GM19372 (cell line): ENCODE data around the gene SDHA.
"Not testable (repeated sequence)": the region's sequence is repeated elsewhere in the genome, so short reads cannot be mapped to it uniquely, and the experiment has no call there.

Source experiments
- ATAC-seq: cut with Tn5 transposase; IDR thresholded peaks from one replicate; pipeline ENCODE4 v1.9.1; 2021; ENCODE audit warnings: mild to moderate bottlenecking, low read depth, moderate library complexity; ENCODE audit not compliant: unreplicated experiment

SDHA gene

GRCh38 chr5:218457-219291 is 554 bp downstream of the SDHA start:
- ATAC-seq, result peak; percentile 33

DNA sequence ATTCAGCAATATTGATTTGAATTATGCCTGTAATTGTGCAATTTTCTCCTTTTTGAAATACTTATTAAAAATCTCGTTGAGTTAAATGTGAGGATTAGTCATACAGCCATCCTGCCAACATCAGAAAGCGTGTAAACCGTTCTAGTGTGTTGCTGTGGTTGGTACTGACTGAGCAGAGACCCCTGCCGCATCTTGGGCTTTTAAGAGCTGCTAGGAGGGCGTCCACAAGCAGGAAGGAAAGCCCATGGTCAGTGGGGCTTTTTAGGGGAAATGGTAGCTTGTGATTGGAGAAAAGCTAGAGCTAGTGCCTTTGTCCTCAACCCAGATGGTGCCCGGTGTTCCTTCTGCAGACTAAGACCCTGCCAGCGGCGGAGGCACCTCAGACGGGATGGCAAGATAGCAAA is 1.3 kb downstream of the SDHA start:
- no peak for ATAC-seq

- no peak for ATAC-seq
These were observed 1.9 kb downstream of the SDHA start for GRCh38 chr5:219991-220390.

GRCh38 chr5:222951-223715 is 5.0 kb downstream of the SDHA start:
- not testable (repeated sequence) for ATAC-seq

DNA sequence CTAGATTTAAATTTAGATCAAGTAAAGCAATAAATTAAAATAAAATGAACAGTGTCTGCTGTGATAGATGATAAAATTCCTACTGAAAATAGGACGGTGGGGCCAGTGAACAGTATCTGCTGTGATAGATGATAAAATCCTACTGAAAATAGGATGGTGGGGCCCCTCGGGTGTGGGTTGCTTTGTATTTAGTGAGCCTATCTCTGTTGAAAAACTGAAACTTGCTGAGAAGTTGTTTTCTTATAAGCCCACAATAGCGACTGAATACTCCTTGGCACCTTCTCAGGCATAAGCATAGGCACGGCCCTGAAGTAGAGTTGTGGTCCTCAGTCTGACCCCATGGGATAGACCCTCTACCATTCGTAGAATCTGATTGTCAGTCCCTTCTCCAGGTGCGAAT is 5.7 kb downstream of the SDHA start:
- no peak for ATAC-seq

DNA sequence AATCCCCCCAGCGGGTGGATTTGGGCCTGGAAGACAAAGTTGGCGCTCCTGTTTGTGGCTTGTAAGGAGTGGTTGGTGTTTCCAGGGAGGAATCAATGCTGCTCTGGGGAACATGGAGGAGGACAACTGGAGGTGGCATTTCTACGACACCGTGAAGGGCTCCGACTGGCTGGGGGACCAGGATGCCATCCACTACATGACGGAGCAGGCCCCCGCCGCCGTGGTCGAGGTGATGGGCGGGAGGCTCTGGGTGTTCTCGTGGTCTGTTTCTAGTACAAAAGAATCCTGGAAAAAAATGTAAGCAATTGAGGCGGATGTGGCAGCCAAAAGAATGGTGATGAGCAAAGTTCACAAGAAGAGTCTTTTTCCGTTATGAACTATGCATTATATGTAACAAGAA is 7.2 kb downstream of the SDHA start:
- ATAC-seq, result no peak

DNA sequence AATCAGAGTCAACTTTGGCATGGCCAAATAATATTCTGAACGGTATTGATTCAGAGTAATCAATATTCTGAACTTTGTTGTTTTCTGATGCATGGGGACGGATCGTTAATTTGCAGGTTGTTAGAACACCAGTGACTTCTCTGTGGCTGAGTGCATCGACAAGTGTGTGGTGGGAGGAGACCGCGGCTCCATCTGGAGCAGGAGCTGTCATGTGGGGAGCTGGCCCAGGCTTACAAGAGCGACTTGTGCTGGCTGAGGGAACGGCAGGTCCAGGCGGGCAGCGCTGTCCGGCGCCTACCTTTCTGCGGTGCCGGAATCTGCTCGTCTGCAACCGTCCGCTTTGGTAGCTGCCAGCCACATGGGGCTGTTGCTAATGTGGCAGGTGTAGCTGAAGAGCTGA is 9.3 kb downstream of the SDHA start:
- not testable (repeated sequence) for ATAC-seq

DNA sequence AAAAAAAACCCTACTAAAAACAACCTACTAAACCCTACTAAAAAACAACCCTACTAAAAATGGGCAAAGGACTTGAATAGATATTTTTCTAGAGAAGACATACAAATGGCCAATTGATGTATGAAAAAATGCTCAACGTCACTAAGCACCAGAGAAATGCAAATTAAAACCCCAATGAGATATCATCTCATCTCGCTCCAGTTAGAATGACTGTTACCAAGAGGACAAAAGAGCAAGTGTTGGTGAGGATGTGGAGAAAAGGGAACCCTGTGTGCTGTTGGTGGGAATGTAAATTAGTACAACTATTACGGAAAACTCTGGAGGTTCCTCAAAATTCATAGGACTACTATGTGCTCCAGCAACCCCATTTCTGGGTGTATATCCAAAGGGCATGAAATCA is 10.8 kb downstream of the SDHA start:
- ATAC-seq, result no peak

GRCh38 chr5:230711-231110 is 12.6 kb downstream of the SDHA start:
- ATAC-seq, result no peak

GRCh38 chr5:231661-232060 is 13.5 kb downstream of the SDHA start:
- ATAC-seq, result no peak

DNA sequence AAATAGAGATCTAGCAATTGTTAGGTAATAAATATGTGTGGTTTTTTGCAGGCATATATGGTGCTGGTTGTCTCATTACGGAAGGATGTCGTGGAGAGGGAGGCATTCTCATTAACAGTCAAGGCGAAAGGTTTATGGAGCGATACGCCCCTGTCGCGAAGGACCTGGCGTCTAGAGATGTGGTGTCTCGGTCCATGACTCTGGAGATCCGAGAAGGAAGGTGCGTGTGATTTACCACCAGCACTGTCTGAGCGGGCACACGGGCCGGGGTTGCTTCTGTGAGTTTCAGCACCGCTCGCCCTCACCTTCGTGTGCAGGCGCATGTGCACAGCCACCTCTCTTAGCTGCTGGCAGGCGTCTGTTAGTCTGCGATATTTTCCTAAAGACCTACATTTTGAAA is 15.3 kb downstream of the SDHA start:
- ATAC-seq, result not testable (repeated sequence)

- ATAC-seq, result no peak
These were observed 16.3 kb downstream of the SDHA start for GRCh38 chr5:234450-234849.

DNA sequence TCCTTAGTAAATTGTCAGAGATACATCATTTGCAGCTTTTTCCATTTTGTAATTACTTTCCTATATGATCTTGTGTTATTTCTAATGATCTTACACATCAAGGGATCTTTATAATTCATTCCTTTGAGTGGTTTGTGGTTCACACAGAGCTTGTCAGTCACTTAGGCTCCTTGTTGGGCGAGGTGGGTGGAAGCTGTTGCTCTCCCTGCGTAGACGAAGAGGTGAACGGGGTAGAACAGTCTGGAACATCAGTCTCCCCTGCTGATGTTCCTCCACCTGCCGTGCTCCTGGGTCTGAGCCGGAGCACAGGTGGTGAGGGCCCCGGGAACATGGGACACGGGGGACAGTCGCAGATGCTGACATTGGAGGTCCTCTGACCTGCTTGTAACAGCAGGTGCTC is 17.4 kb downstream of the SDHA start:
- ATAC-seq, result not testable (repeated sequence)

- ATAC-seq, result not testable (repeated sequence)
These were observed 19.8 kb downstream of the SDHA start for GRCh38 chr5:237931-238330.

GRCh38 chr5:240550-240949 is 22.4 kb downstream of the SDHA start:
- not testable (repeated sequence) for ATAC-seq

DNA sequence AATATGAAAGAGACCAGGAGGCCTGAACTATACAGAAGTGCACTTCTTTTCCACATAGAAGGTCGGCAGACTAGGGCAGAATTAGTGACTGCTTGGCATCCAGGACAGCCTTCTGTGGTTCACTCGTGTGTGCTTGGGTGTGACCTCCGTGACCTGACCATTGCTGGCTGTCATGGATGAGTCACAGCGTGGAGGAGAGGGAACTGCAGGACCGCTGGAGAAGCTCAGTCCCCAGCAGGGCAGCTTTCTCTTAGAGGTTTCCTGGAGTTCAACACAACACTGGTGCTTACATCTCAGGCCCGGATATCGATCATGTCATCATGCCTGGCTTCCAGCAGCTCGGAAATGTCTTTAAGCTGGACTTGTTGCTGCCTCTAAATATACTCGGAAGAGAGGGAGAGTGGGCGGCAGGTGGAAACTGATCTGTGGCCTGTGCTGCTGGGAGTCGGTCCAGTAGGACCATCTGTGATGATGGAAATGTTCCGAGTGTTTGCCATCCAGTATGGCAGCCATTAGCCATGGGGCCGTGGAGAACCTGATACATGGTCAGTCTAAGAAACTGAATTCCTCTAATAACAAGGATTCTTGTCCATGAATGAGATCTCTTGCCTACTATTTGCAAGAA is 23.0 kb downstream of the SDHA start:
- ATAC-seq, result not testable (repeated sequence)

DNA sequence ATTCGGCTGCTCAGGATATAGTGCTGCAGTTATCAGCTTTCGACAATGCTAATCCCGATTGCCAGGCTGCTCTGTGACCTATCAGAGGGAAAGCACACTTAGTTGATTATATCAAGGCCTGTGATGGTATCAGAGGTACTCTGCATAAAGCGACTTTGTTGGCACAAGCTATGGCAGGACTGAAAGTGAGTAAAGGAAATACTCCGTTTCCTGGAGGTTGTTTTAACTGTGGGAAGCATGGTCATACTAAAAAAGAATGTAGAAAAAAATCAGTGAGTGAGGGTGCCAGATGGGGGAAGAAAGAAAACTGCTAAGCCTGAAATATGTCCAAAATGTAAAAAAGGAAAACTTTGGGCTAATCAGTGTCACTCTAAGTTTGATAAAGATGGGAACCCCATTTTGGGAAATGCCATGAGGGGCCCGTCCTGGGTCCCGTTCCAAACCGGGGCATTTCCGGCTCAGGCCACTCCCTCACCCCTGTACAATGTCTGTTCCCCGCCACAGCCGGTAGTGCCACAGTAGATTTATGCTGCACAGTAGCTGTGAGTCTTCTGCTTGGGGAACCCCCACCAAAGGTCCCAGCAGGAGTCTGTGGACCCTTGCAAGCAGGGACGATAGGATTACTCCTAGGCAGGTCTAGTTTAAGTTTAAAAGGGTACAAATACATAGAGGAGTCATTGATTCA is 25.7 kb downstream of the SDHA start:
- not testable (repeated sequence) for ATAC-seq

DNA sequence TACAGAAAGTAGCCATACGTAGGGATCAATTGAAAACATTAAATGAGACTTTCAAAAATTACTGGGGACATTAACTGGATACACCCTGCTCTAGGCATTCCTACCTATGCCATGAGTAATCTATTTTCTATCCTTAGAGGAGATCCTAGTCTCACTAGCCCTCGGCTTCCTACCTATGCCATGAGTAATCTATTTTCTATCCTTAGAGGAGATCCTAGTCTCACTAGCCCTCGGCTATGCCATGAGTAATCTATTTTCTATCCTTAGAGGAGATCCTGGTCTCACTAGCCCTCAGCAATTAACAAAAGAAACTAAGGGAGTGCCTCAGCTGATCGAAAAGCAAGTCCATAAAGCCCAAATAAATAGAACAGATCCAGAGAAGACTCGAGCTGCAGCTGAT is 27.6 kb downstream of the SDHA start:
- ATAC-seq, result not testable (repeated sequence)

- ATAC-seq, result not testable (repeated sequence)
These were observed 32.3 kb downstream of the SDHA start for GRCh38 chr5:250396-250795.

DNA sequence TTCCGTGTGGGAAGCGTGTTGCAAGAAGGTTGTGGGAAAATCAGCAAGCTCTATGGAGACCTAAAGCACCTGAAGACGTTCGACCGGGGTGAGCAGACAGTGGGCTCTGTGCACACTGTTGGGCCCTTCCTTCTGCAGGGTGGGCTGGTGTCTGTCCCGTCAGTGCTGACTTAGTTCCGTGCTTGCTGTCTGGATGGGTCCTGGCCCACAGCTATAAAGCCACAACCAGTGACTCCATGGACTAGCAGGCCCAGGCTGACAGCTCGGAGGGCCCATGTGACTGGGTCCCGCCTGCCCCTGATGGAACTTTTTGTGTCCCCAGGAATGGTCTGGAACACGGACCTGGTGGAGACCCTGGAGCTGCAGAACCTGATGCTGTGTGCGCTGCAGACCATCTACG is 32.9 kb downstream of the SDHA start:
- not testable (repeated sequence) for ATAC-seq

GRCh38 chr5:251538-251937 is 33.4 kb downstream of the SDHA start:
- ATAC-seq, result not testable (repeated sequence)
